A549 (cell line): ENCODE results near the gene RAD51B.
"Not testable (repeated sequence)": the region's sequence is repeated elsewhere in the genome, so short reads cannot be mapped to it uniquely, and the experiment has no call there.

Experiments used
- CBX8 ChIP-seq: fragments of 200-600 bp; sonication (generic); IDR thresholded peaks from 2 replicates; pipeline ENCODE4 v1.6.1; 2016
- CHD2 ChIP-seq: fragments of 150-350 bp; IDR thresholded peaks from 2 replicates; pipeline ENCODE4 v1.6.1; 2014; ENCODE audit warnings: low read length; ENCODE audit not compliant: partially characterized antibody
- HOXA7 ChIP-seq: fragments of 250-450 bp; sonication (Bioruptor Pico); IDR thresholded peaks from 2 replicates; pipeline ENCODE4 v1.5.0; 2020; ENCODE audit warnings: mild to moderate bottlenecking, moderate library complexity
- KDM1A ChIP-seq: fragments of 200-600 bp; sonication (generic); IDR thresholded peaks from 2 replicates; pipeline ENCODE4 v1.6.1; 2016; ENCODE audit warnings: low read depth, mild to moderate bottlenecking
- MYC ChIP-seq: IDR thresholded peaks from 2 replicates; pipeline ENCODE4 v1.6.1; 2012; ENCODE audit warnings: mild to moderate bottlenecking, inconsistent platforms, low read length, improper control_type of control experiment, borderline replicate concordance
- RNF2 ChIP-seq: fragments of 200-600 bp; sonication (generic); IDR thresholded peaks from 2 replicates; pipeline ENCODE4 v1.6.1; 2016; ENCODE audit warnings: low read depth, mild to moderate bottlenecking, antibody characterized with exemption, moderate library complexity, borderline replicate concordance
- TF ChIP-seq, protein P1 (sequence below): fragments of 450-650 bp; IDR thresholded peaks from 2 replicates; pipeline ENCODE4 v1.6.1; 2014; ENCODE audit warnings: antibody characterized with exemption
- TF ChIP-seq, protein P2 (sequence below): fragments of >200 bp; sonication (Bioruptor Twin); formaldehyde crosslinking; IDR thresholded peaks from 3 replicates; pipeline ENCODE4 v1.5.1; 2016

DNA sequence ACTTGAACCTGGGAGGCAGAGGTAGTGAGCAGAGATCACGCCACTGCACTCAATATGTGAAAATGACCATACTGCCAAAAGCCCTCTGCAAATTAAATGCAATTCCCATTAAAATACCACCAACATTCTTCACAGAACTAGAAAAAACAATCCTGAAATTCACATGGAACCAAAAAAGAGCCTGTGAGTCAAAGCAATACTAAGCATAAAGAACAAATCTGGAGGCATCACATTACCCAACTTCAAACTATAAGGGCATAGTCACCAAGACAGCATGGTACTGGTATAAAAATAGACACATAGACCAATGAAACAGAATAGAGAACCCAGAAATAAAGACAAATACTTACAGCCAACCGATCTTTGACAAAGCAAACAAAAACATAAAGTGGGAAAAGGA is 401.5 kb downstream of the RAD51B start:
- TF ChIP-seq, protein P1, sequence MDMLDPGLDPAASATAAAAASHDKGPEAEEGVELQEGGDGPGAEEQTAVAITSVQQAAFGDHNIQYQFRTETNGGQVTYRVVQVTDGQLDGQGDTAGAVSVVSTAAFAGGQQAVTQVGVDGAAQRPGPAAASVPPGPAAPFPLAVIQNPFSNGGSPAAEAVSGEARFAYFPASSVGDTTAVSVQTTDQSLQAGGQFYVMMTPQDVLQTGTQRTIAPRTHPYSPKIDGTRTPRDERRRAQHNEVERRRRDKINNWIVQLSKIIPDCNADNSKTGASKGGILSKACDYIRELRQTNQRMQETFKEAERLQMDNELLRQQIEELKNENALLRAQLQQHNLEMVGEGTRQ, result not testable (repeated sequence)
- TF ChIP-seq, protein P2, sequence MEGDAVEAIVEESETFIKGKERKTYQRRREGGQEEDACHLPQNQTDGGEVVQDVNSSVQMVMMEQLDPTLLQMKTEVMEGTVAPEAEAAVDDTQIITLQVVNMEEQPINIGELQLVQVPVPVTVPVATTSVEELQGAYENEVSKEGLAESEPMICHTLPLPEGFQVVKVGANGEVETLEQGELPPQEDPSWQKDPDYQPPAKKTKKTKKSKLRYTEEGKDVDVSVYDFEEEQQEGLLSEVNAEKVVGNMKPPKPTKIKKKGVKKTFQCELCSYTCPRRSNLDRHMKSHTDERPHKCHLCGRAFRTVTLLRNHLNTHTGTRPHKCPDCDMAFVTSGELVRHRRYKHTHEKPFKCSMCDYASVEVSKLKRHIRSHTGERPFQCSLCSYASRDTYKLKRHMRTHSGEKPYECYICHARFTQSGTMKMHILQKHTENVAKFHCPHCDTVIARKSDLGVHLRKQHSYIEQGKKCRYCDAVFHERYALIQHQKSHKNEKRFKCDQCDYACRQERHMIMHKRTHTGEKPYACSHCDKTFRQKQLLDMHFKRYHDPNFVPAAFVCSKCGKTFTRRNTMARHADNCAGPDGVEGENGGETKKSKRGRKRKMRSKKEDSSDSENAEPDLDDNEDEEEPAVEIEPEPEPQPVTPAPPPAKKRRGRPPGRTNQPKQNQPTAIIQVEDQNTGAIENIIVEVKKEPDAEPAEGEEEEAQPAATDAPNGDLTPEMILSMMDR, result not testable (repeated sequence)
- TF ChIP-seq RNF2; KDM1A; HOXA7 (CRISPR knock-in tag); CHD2; MYC; CBX8: not testable (repeated sequence)
